ENCODE results near the gene PGAP1. TPM values are rescaled to one million over a fixed set of nuclear protein-coding genes. Genes with fewer than 3 reads are reported as not detected.

Gene PGAP1
- total and polyA plus RNA-seq, 10 of the 15 experiments (the other 5 are each of a cell fraction or from before 2014, with no cell fraction given), result 0.75 to 4.7 (median 3.0) TPM

DNA sequence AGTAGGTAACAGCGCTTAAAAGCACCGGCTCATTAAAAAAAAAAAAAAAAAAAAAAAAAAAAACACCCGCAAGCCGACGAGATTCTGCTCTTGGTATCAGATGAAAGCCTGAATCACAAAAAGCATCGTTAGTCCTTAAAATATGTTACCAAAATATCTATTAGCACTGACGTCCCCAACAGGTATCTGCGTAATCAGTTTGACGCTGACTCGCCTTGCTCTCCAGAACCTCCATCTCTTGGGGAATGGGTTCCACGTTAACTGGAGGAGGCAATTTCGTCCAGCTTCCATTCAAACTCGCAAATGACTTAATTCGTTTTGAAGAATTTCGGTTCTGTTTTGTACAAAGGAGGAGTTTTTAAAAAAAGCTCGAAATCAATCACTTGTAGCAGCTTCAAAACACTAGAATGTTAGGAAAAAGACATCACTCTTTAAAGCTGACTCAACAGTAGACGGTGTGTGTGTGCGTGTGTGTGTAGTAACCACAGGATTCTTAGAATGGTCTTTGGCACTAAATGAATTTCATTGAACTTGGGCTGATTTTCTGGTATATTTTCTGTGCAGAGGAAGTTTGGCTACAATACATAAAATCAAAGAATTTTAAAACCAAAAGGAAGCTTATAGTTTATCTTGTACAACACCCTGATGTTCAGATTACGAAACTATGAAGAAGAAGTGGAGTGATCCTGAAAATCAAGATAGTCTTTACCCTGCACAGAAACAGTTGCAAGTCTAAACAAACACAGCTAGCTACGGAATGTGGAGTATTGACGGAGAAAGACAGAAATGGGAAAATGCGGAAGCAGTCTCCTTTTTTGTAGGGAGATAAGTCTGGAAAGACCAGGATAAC lies 1.1 kb upstream of the PGAP1 start:
- Histone ChIP-seq H3K27me3 (replicated peaks in 1 of 2; ENCODE audit: control insufficient read depth in 2 of 2, insufficient read depth in 2 of 2, low read length in 1 of 2) (no peaks in the 10 kb centered on the region), H4K20me1 (ENCODE audit: control insufficient read depth, insufficient read depth) (no peaks in the 10 kb centered on the region), H3K79me2 (ENCODE audit: control insufficient read depth, insufficient read depth, low read length) (peaks cover 23% of the 10 kb centered on the region), H2AFZ (ENCODE audit: control insufficient read depth, low read depth, low read length) (peak overlapping the region; percentile 95), H3K36me3 (ENCODE audit: control insufficient read depth in 2 of 2, insufficient read depth in 2 of 2, low read length in 1 of 2) (no peaks in the 10 kb centered on the region), H3K4me2 (ENCODE audit: control insufficient read depth, insufficient read depth) (peak overlapping the region; percentile 88), H3K4me3 (peak overlapping the region; percentile 95), H3K4me1 (ENCODE audit: control insufficient read depth, insufficient read depth, low read length) (peaks cover 4% of the 10 kb centered on the region; the same call in 1 of the 2 replicates), H3K9ac (ENCODE audit: control insufficient read depth, insufficient read depth, low read length) (peak overlapping the region; percentile 81), H3K27ac (ENCODE audit: control insufficient read depth, insufficient read depth) (peak overlapping the region; percentile 77), H3K9me3 (replicated peaks; ENCODE audit: control insufficient read depth, insufficient read depth, low read length) (no peaks in the 10 kb centered on the region)
- ChIA-PET SMC1A (ENCODE audit: uncharacterized antibody, unreplicated experiment) (interaction anchor here (0.7 to 1.4 kb wide), 15 partner anchors 10 to 503 kb away, joined by 3 to 7 read pairs (median 3); partner anchors contain the start of gene GTF3C3), POLR2A (interaction anchor here (0.7 to 1.1 kb wide), 4 partner anchors 128 to 1522 kb away, joined by 3 to 10 read pairs (median 8); partner anchors contain the start of gene GTF3C3), CTCF (interaction anchor here (0.8 to 1.4 kb wide), 5 partner anchors 9 to 185 kb away, joined by 3 to 6 read pairs (median 3); no protein-coding TSS in a partner anchor), RAD21 (ENCODE audit: unreplicated experiment) (interaction anchor here (0.6 to 4.1 kb wide), 4 partner anchors 9 to 188 kb away, joined by 4 to 12 read pairs (median 4); partner anchors contain the start of gene GTF3C3)
- DNase-seq (ENCODE audit: low read depth, low spot score) (no peak), ATAC-seq (peak; percentile 6), FAIRE-seq (peak; percentile 75)
- in situ Hi-C loops (cut with MboI) (no loop called here), intact Hi-C loops (cut with micrococcal nuclease; ENCODE audit: unreplicated experiment) (loop anchor here (5.0 kb wide), 1 partner anchor 130 kb away; the partner anchor contains the start of gene GTF3C3)
- WGBS (ENCODE audit: insufficient coverage, insufficient replicate concordance, low lambda C conversion rate, missing lambda C conversion rate), result 16% methylated on average over 20 of the region's 22 CpGs
- BruUV-seq (replicated peaks), result no TSS peak
- TF ChIP-seq CREB1 (IDR thresholded peaks at IDR 0.05; ENCODE audit: low read depth) (peak; percentile 47; the same call in 1 of the 2 replicates), ASH2L (IDR thresholded peaks at IDR 0.05; ENCODE audit: borderline replicate concordance, low read depth) (no peak), TCF12 (IDR thresholded peaks at IDR 0.05; ENCODE audit: low read depth, low read length) (no peak), RUNX3 (IDR thresholded peaks at IDR 0.05; ENCODE audit: low read length) (peak; percentile 96), REST (IDR thresholded peaks at IDR 0.05; ENCODE audit: low read depth, low read length) (no peak), CREM (IDR thresholded peaks at IDR 0.05; ENCODE audit: low read depth) (peak; percentile 27; the same call in 1 of the 2 replicates), FOXM1 (IDR thresholded peaks at IDR 0.05; ENCODE audit: low read depth, low read length) (peak; percentile 74; the same call in 1 of the 2 replicates), SMC3 (IDR thresholded peaks at IDR 0.05; ENCODE audit: borderline replicate concordance, low read length) (no peak), PML (IDR thresholded peaks at IDR 0.05; ENCODE audit: low read length) (0 out of 2 replicates have a peak, but pooled peaks have one; percentile 11), ZNF687 (IDR thresholded peaks at IDR 0.05) (no peak), ZNF384 (IDR thresholded peaks at IDR 0.05; ENCODE audit: borderline replicate concordance, low read depth, low read length) (peak; percentile 78)

Data from GM12878 (cell line).